SK-N-SH (cell line): ENCODE data around the gene COL4A2. TPM values are rescaled to one million over a fixed set of nuclear protein-coding genes. Genes with fewer than 3 reads are reported as not detected.

Experiments
- CTCF ChIA-PET: fragments of 300-600, 350-600 bp; formaldehyde crosslinking; extraction: SDS; loops from one replicate; lab custom pipeline; 2021; lab: Yijun Ruan, JAX
- POLR2A ChIA-PET: fragments of 350-600 bp; sonication (Branson Sonifier 250); formaldehyde crosslinking; extraction: SDS; loops from one replicate; lab custom pipeline; 2020; ENCODE audit warnings: antibody characterized with exemption, inconsistent platforms; lab: Yijun Ruan, JAX
- DNase-seq: peaks from one replicate; pipeline ENCODE4 v3.0.0; 2012
- H2AFZ ChIP-seq: fragments of 200-600 bp; sonication (generic); 2 replicates; pipeline ENCODE4 v1.8.1; 2016; ENCODE audit warnings: antibody characterized with exemption, mild to moderate bottlenecking, low read depth
- H3F3A ChIP-seq: fragments of 200-600 bp; sonication (generic); replicated peaks from 2 replicates; pipeline ENCODE3; 2016; ENCODE audit warnings: antibody characterized with exemption, mild to moderate bottlenecking; ENCODE audit not compliant: insufficient read depth
- H3K27ac ChIP-seq, 2 experiments: fragments of 200-500 bp in 1 of 2; fragments of 200-600 bp in 1 of 2; sonication (Bioruptor generic) in 1 of 2; sonication (generic), shearing (Covaris generic) in 1 of 2; 2 replicates each; pipeline versions ENCODE4 v1.5.1 to v1.6.1; 2014 to 2016; ENCODE audit warnings: low read depth in 2 of 2, inconsistent platforms in 1 of 2, low read length in 1 of 2, mild to moderate bottlenecking in 1 of 2, mixed read lengths in 1 of 2
- H3K27me3 ChIP-seq: fragments of 200-600 bp; sonication (generic), shearing (Covaris generic); 2 replicates; pipeline ENCODE4 v1.6.1; 2016; ENCODE audit warnings: mixed run types; ENCODE audit not compliant: insufficient read depth
- H3K36me3 ChIP-seq, 2 experiments: fragments of 200-500 bp in 1 of 2; fragments of 200-600 bp in 1 of 2; sonication (Bioruptor generic) in 1 of 2; sonication (generic) in 1 of 2; replicated peaks in 1 of 2; 2 replicates each; pipeline versions ENCODE3 to v1.5.1; 2014 to 2016; ENCODE audit warnings: low read length in 1 of 2, mild to moderate bottlenecking in 1 of 2; ENCODE audit not compliant: insufficient read depth in 2 of 2, control insufficient read depth in 1 of 2
- H3K4me1 ChIP-seq, 2 experiments: fragments of 200-500 bp in 1 of 2; fragments of 200-600 bp in 1 of 2; sonication (Bioruptor generic) in 1 of 2; sonication (generic), shearing (Covaris generic) in 1 of 2; 2 replicates each; pipeline versions ENCODE4 v1.5.1 to v1.6.1; 2014 to 2016; ENCODE audit warnings: low read depth in 1 of 2, low read length in 1 of 2, mixed run types in 1 of 2; ENCODE audit not compliant: insufficient read depth in 2 of 2, control insufficient read depth in 1 of 2
- H3K4me2 ChIP-seq: fragments of 200-600 bp; sonication (generic), shearing (Covaris generic); 2 replicates; pipeline ENCODE4 v1.6.1; 2017; ENCODE audit warnings: mixed run types
- H3K4me3 ChIP-seq, 2 experiments: fragments of 200-500 bp in 1 of 2; fragments of 200-600 bp in 1 of 2; sonication (Bioruptor generic) in 1 of 2; sonication (generic), shearing (Covaris generic) in 1 of 2; 2 replicates each; pipeline versions ENCODE4 v1.5.1 to v1.8.1; 2014 to 2016; ENCODE audit warnings: low read depth in 2 of 2, inconsistent platforms in 1 of 2, low read length in 1 of 2, mild to moderate bottlenecking in 1 of 2, mixed read lengths in 1 of 2, moderate library complexity in 1 of 2
- H3K79me2 ChIP-seq: fragments of 200-600 bp; sonication (generic); 2 replicates; pipeline ENCODE4 v1.8.1; 2017; ENCODE audit warnings: mild to moderate bottlenecking; ENCODE audit not compliant: insufficient read depth
- H3K9ac ChIP-seq: fragments of 200-600 bp; sonication (generic); 2 replicates; pipeline ENCODE4 v1.6.1; 2017; ENCODE audit warnings: mixed run types
- H3K9me2 ChIP-seq: fragments of 200-600 bp; sonication (generic); 2 replicates; pipeline ENCODE4 v1.6.1; 2017; ENCODE audit warnings: mixed run types
- H3K9me3 ChIP-seq: fragments of 200-600 bp; sonication (generic); 2 replicates; pipeline ENCODE4 v1.6.1; 2017; ENCODE audit warnings: mixed run types, mild to moderate bottlenecking, moderate library complexity
- H4K20me1 ChIP-seq: fragments of 200-600 bp; sonication (generic); 2 replicates; pipeline ENCODE4 v1.6.1; 2017; ENCODE audit warnings: mild to moderate bottlenecking, mixed run types; ENCODE audit not compliant: insufficient read depth
- CHD2 ChIP-seq: fragments of 150-350 bp; IDR thresholded peaks from 2 replicates; pipeline ENCODE4 v1.6.1; 2018; ENCODE audit warnings: low read length; ENCODE audit not compliant: partially characterized antibody
- EP300 ChIP-seq, 2 experiments: IDR thresholded peaks; 2 replicates each; pipeline versions ENCODE4 v1.4.0 to v1.6.1; 2012; ENCODE audit warnings: borderline replicate concordance in 1 of 2, low read depth in 1 of 2, low read length in 1 of 2
- EZH2phosphoT487 ChIP-seq: fragments of 200-600 bp; sonication (generic); IDR thresholded peaks from 2 replicates; pipeline ENCODE4 v1.6.1; 2017; ENCODE audit warnings: low read depth, mixed run types, mild to moderate bottlenecking, antibody characterized with exemption, moderate library complexity, borderline replicate concordance
- GABPA ChIP-seq: IDR thresholded peaks from 2 replicates; pipeline ENCODE4 v1.4.0; 2012; ENCODE audit warnings: low read depth, mild to moderate bottlenecking
- GATA2 ChIP-seq: sonication (generic); formaldehyde crosslinking; IDR thresholded peaks from 2 replicates; pipeline ENCODE4 v1.5.0; 2020; ENCODE audit warnings: mild to moderate bottlenecking, missing genetic modification reagents
- MEF2A ChIP-seq: IDR thresholded peaks from 2 replicates; pipeline ENCODE4 v1.4.0; 2012; ENCODE audit warnings: low read depth, borderline replicate concordance
- MXI1 ChIP-seq: IDR thresholded peaks from 2 replicates; pipeline ENCODE4 v1.6.1; 2012; ENCODE audit warnings: mild to moderate bottlenecking, low read depth, low read length, improper control_type of control experiment
- NRF1 ChIP-seq: IDR thresholded peaks from 2 replicates; pipeline ENCODE4 v1.6.1; 2012; ENCODE audit warnings: low read depth, mild to moderate bottlenecking, low read length
- RAD21 ChIP-seq: IDR thresholded peaks from 2 replicates; pipeline ENCODE4 v1.6.1; 2012; ENCODE audit warnings: mild to moderate bottlenecking, low read length
- RCOR1 ChIP-seq: fragments of 150-350 bp; IDR thresholded peaks from 2 replicates; pipeline ENCODE4 v1.6.1; 2017; ENCODE audit warnings: antibody characterized with exemption, low read length
- TAF1 ChIP-seq: IDR thresholded peaks from 2 replicates; pipeline ENCODE4 v1.6.1; 2012; ENCODE audit warnings: low read depth, mild to moderate bottlenecking, low read length, moderate library complexity, borderline replicate concordance
- USF2 ChIP-seq: fragments of 150-350 bp; IDR thresholded peaks from 2 replicates; pipeline ENCODE4 v1.6.1; 2017; ENCODE audit warnings: antibody characterized with exemption, low read length, low read depth, borderline replicate concordance
- ZBTB33 ChIP-seq: IDR thresholded peaks from 2 replicates; pipeline ENCODE4 v1.4.0; 2012; ENCODE audit warnings: low read depth, borderline replicate concordance
- WGBS: methylation state at CpG from one replicate; pipeline ENCODE4 v1.1.6; 2017; ENCODE audit warnings: low lambda C conversion rate; 5-methylcytosine and 5-hydroxymethylcytosine counted together
- polyA plus RNA-seq, 3 experiments: library from polyadenylated mRNA; depleted of rRNA; stranded (reverse); fragments of >200 nt; gene quantifications; 2 replicates each; pipeline ENCODE4 v1.2.3, GENCODE V29; 2012

Gene COL4A2
- polyA plus RNA-seq, 1 of the 3 experiments (the other 2 are of a cell fraction): 137 TPM

GRCh38 chr13:110297766-110298504 is 9.1 kb upstream of the COL4A2 start:
- H3K4me3 ChIP-seq: no peak overlapping the region
- CTCF ChIA-PET: interaction anchor here (0.8 to 1.5 kb wide), 2 partner anchors 114 to 157 kb away, joined by 3 read pairs; no protein-coding TSS in a partner anchor
- TF ChIP-seq USF2: no peak
- TF ChIP-seq MXI1: no peak
- TF ChIP-seq CHD2: no peak
- no peak for TF ChIP-seq GATA2 (CRISPR knock-in tag)
- TF ChIP-seq EP300 (IDR thresholded peaks at IDR 0.05; ENCODE audit: borderline replicate concordance in 1 of 2, low read depth in 1 of 2, low read length in 1 of 2): no peak
- no peak for TF ChIP-seq RCOR1
- TF ChIP-seq NRF1: no peak
- TF ChIP-seq TAF1: no peak
- no peak for TF ChIP-seq MEF2A
- no peak for TF ChIP-seq ZBTB33
- TF ChIP-seq RAD21: no peak
- no peak for TF ChIP-seq GABPA
- no peak for TF ChIP-seq EZH2phosphoT487
- TF ChIP-seq, all 33 proteins: peak for 0
- Histone ChIP-seq H3K9ac (no peak overlapping the region), H3K27ac (no peak overlapping the region), H3K4me2 (no peak overlapping the region), H4K20me1 (peaks cover 29% of the 10 kb centered on the region; the same call in 1 of the 2 replicates), H2AFZ (no peak overlapping the region), H3K4me1 (peaks cover 12 to 18% of the 10 kb centered on the region in 2 experiments; a peak in 2 of 4 replicates), H3K36me3 (peaks cover 3 to 16% of the 10 kb centered on the region in 2 experiments), H3K27me3 (no peaks in the 10 kb centered on the region), H3K9me3 (no peaks in the 10 kb centered on the region), H3F3A (peaks cover 8% of the 10 kb centered on the region), H3K9me2 (no peaks in the 10 kb centered on the region), H3K79me2 (peaks cover 99% of the 10 kb centered on the region)
- POLR2A ChIA-PET: no interaction called here
- no peak for DNase-seq
- 94% methylated on average over 12 of the region's 12 CpGs for WGBS
